ENCODE measurements around the gene CAMTA1. TPM values are rescaled to one million over a fixed set of nuclear protein-coding genes. Genes with fewer than 3 reads are reported as not detected.

CAMTA1 gene
- total and polyA plus RNA-seq, 9 of the 15 experiments (the other 6 are each of a cell fraction or from before 2014, with no cell fraction given): 43.9 to 161 (median 65.9) TPM

GRCh38 chr1:7426780-7427604, 641.7 kb downstream of the CAMTA1 start (continued):
- 0 out of 2 replicates have a peak, but pooled peaks have one; percentile 32 for TF ChIP-seq ATF3 (IDR thresholded peaks at IDR 0.05)
- TF ChIP-seq ATF3 (CRISPR knock-in tag; conservative IDR thresholded peaks at IDR 0.05): no peak
- TF ChIP-seq KLF1 (tag; IDR thresholded peaks at IDR 0.05): no peak
- no peak for TF ChIP-seq ZNF407 (IDR thresholded peaks at IDR 0.05; ENCODE audit: low read depth)
- TF ChIP-seq MAFG (tag; conservative IDR thresholded peaks at IDR 0.05): no peak
- TF ChIP-seq TFE3 (CRISPR knock-in tag; IDR thresholded peaks at IDR 0.05): 0 out of 2 replicates have a peak, but pooled peaks have one; percentile 11
- no peak for TF ChIP-seq THRAP3 (IDR thresholded peaks at IDR 0.05; ENCODE audit: borderline replicate concordance)
- TF ChIP-seq ZNF764 (CRISPR knock-in tag; IDR thresholded peaks at IDR 0.05; ENCODE audit: low read depth): no peak
